ENCODE measurements around the gene LMO3. TPM values are rescaled to one million over a fixed set of nuclear protein-coding genes. Genes with fewer than 3 reads are reported as not detected.

The LMO3 gene
- total and polyA plus RNA-seq, 4 donors, result 0.13 to 1.2 TPM; not detected in 2

DNA sequence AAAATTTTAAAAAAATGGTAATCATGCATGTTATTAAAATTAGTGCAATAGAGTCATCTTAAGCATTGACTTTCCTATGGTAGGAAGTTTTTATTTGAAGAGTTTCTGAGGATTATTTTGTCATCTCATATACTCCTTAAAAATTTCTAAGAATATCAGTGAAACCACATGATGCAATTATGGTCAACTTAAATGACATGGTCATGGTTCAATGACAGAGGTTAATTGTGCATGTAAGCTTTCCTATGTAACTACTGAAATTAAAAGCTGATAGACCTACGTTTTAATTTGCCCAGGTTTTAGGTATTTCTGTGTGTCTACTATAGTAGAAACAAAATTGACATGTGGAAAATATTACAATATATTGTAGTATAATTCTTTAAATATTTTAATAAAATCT lies 21.0 kb upstream of the LMO3 start:
- no peak for DNase-seq (ENCODE audit: low spot score)
- no peak overlapping the region for H3K4me3 ChIP-seq (ENCODE audit: low read depth in 1 of 3, low read length in 3 of 3)
- H3K27ac ChIP-seq (ENCODE audit: low read depth in 1 of 2, low read length in 2 of 2), result no peak overlapping the region

DNA sequence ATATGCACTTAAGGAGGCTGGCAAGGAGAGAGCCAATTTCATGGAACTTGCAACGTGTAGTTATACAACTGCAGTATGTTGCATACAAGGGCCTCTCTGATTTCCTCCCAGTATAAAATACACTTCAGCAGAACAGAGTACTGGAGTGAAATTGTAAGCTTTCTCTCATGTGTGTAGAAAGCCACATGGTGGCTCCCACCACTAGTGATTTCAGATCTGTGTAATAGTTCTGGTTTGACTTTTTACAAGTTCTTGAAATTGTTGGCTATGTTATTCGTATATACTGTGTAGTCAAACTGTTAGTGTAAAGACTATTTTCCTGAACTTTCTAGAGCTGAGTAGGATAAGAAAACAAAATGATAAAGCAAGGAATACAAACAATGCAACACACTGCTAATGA lies 16.4 kb upstream of the LMO3 start:
- peaks cover 0 to 5% (median under 1%) of the 10 kb centered on the region in 4 donors for H3K9me3 ChIP-seq (ENCODE audit: control insufficient read depth in 4 of 4, low read length in 3 of 4)
- H3K27me3 ChIP-seq (ENCODE audit: control insufficient read depth in 4 of 4, insufficient read depth in 4 of 4, low read length in 3 of 4), result no peaks in the 10 kb centered on the region
- TF ChIP-seq, protein P1, sequence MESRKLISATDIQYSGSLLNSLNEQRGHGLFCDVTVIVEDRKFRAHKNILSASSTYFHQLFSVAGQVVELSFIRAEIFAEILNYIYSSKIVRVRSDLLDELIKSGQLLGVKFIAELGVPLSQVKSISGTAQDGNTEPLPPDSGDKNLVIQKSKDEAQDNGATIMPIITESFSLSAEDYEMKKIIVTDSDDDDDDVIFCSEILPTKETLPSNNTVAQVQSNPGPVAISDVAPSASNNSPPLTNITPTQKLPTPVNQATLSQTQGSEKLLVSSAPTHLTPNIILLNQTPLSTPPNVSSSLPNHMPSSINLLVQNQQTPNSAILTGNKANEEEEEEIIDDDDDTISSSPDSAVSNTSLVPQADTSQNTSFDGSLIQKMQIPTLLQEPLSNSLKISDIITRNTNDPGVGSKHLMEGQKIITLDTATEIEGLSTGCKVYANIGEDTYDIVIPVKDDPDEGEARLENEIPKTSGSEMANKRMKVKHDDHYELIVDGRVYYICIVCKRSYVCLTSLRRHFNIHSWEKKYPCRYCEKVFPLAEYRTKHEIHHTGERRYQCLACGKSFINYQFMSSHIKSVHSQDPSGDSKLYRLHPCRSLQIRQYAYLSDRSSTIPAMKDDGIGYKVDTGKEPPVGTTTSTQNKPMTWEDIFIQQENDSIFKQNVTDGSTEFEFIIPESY (IDR thresholded peaks at IDR 0.05), result no peak
- H3K4me3 ChIP-seq (ENCODE audit: low read depth in 1 of 3, low read length in 3 of 3), result no peak overlapping the region
- no peaks in the 10 kb centered on the region for H3K36me3 ChIP-seq (ENCODE audit: control insufficient read depth in 4 of 4, insufficient read depth in 3 of 4, low read depth in 1 of 4, low read length in 3 of 4)
- WGBS, result 79% methylated on average over 2 of the region's 2 CpGs
- H3K4me1 ChIP-seq (ENCODE audit: control insufficient read depth in 4 of 4, insufficient read depth in 4 of 4, low read length in 3 of 4), result no peaks in the 10 kb centered on the region
- no peak for DNase-seq (ENCODE audit: low spot score)
- no peak overlapping the region for H3K27ac ChIP-seq (ENCODE audit: low read depth in 1 of 2, low read length in 2 of 2)
- no peak overlapping the region for H3K9ac ChIP-seq (ENCODE audit: low read depth in 1 of 2, low read length in 2 of 2)

More for the DNA sequence above, 21.0 kb upstream of the LMO3 start:
- Histone ChIP-seq H3K4me1 (ENCODE audit: control insufficient read depth in 4 of 4, insufficient read depth in 4 of 4, low read length in 3 of 4) (no peaks in the 10 kb centered on the region), H3K9ac (ENCODE audit: low read depth in 1 of 2, low read length in 2 of 2) (no peak overlapping the region), H3K27me3 (ENCODE audit: control insufficient read depth in 4 of 4, insufficient read depth in 4 of 4, low read length in 3 of 4) (no peaks in the 10 kb centered on the region), H3K36me3 (ENCODE audit: control insufficient read depth in 4 of 4, insufficient read depth in 3 of 4, low read depth in 1 of 4, low read length in 3 of 4) (no peaks in the 10 kb centered on the region), H3K9me3 (ENCODE audit: control insufficient read depth in 4 of 4, low read length in 3 of 4) (no peaks in the 10 kb centered on the region)
- 62% methylated on average over 1 of the region's 1 CpG for WGBS
- no peak for TF ChIP-seq RAD21 (IDR thresholded peaks at IDR 0.05)
- TF ChIP-seq, protein P2, sequence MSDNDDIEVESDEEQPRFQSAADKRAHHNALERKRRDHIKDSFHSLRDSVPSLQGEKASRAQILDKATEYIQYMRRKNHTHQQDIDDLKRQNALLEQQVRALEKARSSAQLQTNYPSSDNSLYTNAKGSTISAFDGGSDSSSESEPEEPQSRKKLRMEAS (IDR thresholded peaks at IDR 0.05), result no peak
- no peak for TF ChIP-seq RXRA (IDR thresholded peaks at IDR 0.05)
- no peak for TF ChIP-seq FOXA1 (IDR thresholded peaks at IDR 0.05)
- TF ChIP-seq, protein P1 (IDR thresholded peaks at IDR 0.05), result no peak
- no peak for TF ChIP-seq HNF4A (conservative IDR thresholded peaks at IDR 0.05)
- no peak for TF ChIP-seq SP1 (IDR thresholded peaks at IDR 0.05)
- TF ChIP-seq JUND (IDR thresholded peaks at IDR 0.05), result no peak
- TF ChIP-seq, protein P3, sequence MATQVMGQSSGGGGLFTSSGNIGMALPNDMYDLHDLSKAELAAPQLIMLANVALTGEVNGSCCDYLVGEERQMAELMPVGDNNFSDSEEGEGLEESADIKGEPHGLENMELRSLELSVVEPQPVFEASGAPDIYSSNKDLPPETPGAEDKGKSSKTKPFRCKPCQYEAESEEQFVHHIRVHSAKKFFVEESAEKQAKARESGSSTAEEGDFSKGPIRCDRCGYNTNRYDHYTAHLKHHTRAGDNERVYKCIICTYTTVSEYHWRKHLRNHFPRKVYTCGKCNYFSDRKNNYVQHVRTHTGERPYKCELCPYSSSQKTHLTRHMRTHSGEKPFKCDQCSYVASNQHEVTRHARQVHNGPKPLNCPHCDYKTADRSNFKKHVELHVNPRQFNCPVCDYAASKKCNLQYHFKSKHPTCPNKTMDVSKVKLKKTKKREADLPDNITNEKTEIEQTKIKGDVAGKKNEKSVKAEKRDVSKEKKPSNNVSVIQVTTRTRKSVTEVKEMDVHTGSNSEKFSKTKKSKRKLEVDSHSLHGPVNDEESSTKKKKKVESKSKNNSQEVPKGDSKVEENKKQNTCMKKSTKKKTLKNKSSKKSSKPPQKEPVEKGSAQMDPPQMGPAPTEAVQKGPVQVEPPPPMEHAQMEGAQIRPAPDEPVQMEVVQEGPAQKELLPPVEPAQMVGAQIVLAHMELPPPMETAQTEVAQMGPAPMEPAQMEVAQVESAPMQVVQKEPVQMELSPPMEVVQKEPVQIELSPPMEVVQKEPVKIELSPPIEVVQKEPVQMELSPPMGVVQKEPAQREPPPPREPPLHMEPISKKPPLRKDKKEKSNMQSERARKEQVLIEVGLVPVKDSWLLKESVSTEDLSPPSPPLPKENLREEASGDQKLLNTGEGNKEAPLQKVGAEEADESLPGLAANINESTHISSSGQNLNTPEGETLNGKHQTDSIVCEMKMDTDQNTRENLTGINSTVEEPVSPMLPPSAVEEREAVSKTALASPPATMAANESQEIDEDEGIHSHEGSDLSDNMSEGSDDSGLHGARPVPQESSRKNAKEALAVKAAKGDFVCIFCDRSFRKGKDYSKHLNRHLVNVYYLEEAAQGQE (IDR thresholded peaks at IDR 0.05), result no peak

DNA sequence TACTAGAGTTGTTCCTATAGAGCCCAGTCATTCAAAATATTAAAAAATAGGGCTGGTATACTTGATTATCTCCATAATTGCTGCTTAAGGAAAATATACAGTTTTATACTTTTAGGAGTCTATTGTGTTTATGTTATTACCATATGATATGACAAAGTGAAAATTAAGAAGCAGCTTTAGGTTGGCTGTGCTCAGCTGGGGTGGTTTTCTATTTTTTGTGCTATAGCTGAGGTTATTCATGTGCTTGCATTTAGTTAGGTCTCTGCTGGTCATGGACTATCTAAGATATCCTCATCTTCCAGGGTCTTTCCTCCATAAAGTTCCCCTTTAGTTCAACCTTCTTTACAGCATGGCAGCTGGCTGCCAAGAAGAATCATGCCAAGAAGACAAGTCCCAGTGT lies 13.6 kb upstream of the LMO3 start:
- Histone ChIP-seq H3K9ac (ENCODE audit: low read depth in 1 of 2, low read length in 2 of 2) (no peak overlapping the region), H3K4me1 (ENCODE audit: control insufficient read depth in 4 of 4, insufficient read depth in 4 of 4, low read length in 3 of 4) (no peaks in the 10 kb centered on the region), H3K9me3 (ENCODE audit: control insufficient read depth in 4 of 4, low read length in 3 of 4) (peaks cover 0 to 5% (median under 1%) of the 10 kb centered on the region in 4 donors), H3K27ac (ENCODE audit: low read depth in 1 of 2, low read length in 2 of 2) (no peak overlapping the region), H3K4me3 (ENCODE audit: low read depth in 1 of 3, low read length in 3 of 3) (no peak overlapping the region), H3K36me3 (ENCODE audit: control insufficient read depth in 4 of 4, insufficient read depth in 3 of 4, low read depth in 1 of 4, low read length in 3 of 4) (no peaks in the 10 kb centered on the region), H3K27me3 (ENCODE audit: control insufficient read depth in 4 of 4, insufficient read depth in 4 of 4, low read length in 3 of 4) (no peaks in the 10 kb centered on the region)
- no peak for DNase-seq (ENCODE audit: low spot score)
- TF ChIP-seq GABPA (IDR thresholded peaks at IDR 0.05 in 1 of 2, conservative IDR thresholded peaks at IDR 0.05 in 1 of 2) (no peak), JUND (IDR thresholded peaks at IDR 0.05) (no peak), HNF4G (IDR thresholded peaks at IDR 0.05) (no peak), YY1 (IDR thresholded peaks at IDR 0.05) (no peak), RAD21 (IDR thresholded peaks at IDR 0.05) (no peak), RXRA (IDR thresholded peaks at IDR 0.05) (no peak)
- TF ChIP-seq, protein P2 (IDR thresholded peaks at IDR 0.05), result no peak
- TF ChIP-seq, protein P4, sequence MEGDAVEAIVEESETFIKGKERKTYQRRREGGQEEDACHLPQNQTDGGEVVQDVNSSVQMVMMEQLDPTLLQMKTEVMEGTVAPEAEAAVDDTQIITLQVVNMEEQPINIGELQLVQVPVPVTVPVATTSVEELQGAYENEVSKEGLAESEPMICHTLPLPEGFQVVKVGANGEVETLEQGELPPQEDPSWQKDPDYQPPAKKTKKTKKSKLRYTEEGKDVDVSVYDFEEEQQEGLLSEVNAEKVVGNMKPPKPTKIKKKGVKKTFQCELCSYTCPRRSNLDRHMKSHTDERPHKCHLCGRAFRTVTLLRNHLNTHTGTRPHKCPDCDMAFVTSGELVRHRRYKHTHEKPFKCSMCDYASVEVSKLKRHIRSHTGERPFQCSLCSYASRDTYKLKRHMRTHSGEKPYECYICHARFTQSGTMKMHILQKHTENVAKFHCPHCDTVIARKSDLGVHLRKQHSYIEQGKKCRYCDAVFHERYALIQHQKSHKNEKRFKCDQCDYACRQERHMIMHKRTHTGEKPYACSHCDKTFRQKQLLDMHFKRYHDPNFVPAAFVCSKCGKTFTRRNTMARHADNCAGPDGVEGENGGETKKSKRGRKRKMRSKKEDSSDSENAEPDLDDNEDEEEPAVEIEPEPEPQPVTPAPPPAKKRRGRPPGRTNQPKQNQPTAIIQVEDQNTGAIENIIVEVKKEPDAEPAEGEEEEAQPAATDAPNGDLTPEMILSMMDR (IDR thresholded peaks at IDR 0.05; ENCODE audit: low read depth, low read length, missing input control), result no peak
- TF ChIP-seq, protein P3 (IDR thresholded peaks at IDR 0.05), result no peak

All from liver (tissue), 9 donors.